ENCODE results near the gene KRTAP10-1.

KRTAP10-1 gene

GRCh38 chr21:44499211-44499560, 40.8 kb downstream of the KRTAP10-1 start:
- no peak overlapping the region for H3K27ac ChIP-seq
- TF ChIP-seq ZFX (IDR thresholded peaks at IDR 0.05) (no peak), CTCF (conservative IDR thresholded peaks at IDR 0.05) (no peak)

- TF ChIP-seq ZFX (IDR thresholded peaks at IDR 0.05) (no peak), CTCF (conservative IDR thresholded peaks at IDR 0.05) (no peak)
- H3K27ac ChIP-seq, result no peak overlapping the region
These were observed 41.5 kb downstream of the KRTAP10-1 start for GRCh38 chr21:44498280-44499210.

GRCh38 chr21:44497703-44498126, 42.3 kb downstream of the KRTAP10-1 start:
- no peak overlapping the region for H3K27ac ChIP-seq
- TF ChIP-seq ZFX (IDR thresholded peaks at IDR 0.05) (no peak), CTCF (conservative IDR thresholded peaks at IDR 0.05) (no peak)

- TF ChIP-seq ZFX (IDR thresholded peaks at IDR 0.05) (no peak), CTCF (conservative IDR thresholded peaks at IDR 0.05) (no peak)
- H3K27ac ChIP-seq, result no peak overlapping the region
These were observed 43.1 kb downstream of the KRTAP10-1 start for GRCh38 chr21:44496564-44497550.

- H3K27ac ChIP-seq, result no peak overlapping the region
- no peak for TF ChIP-seq ZFX (IDR thresholded peaks at IDR 0.05)
- no peak for TF ChIP-seq CTCF (conservative IDR thresholded peaks at IDR 0.05)
These were observed 44.1 kb downstream of the KRTAP10-1 start for GRCh38 chr21:44495611-44496563.

- H3K27ac ChIP-seq, result no peak overlapping the region
- TF ChIP-seq ZFX (IDR thresholded peaks at IDR 0.05) (no peak), CTCF (conservative IDR thresholded peaks at IDR 0.05) (no peak)
These were observed 45.0 kb downstream of the KRTAP10-1 start for GRCh38 chr21:44494956-44495355.
